ENCODE results near the gene FOXD2. TPM values are rescaled to one million over a fixed set of nuclear protein-coding genes. Genes with fewer than 3 reads are reported as not detected.

FOXD2 gene
- total RNA-seq, 2 donors from 2014 or later: 0.26 TPM; not detected in 1

- Histone ChIP-seq H3K4me3 (no peak overlapping the region), H3K27ac (no peak overlapping the region), H3K27me3 (peaks cover 8 to 48% of the 10 kb centered on the region in 2 donors), H3K4me1 (peaks cover 35% of the 10 kb centered on the region), H3K9me3 (no peaks in the 10 kb centered on the region), H3K36me3 (replicated peaks in 1 of 2; ENCODE audit: insufficient read depth in 1 of 2, low read depth in 2 of 2) (no peaks in the 10 kb centered on the region)
- 90 to 93% methylated on average over 3 of the region's 3 CpGs for WGBS, 2 donors
- ATAC-seq (no peak), DNase-seq (no peak)
- TF ChIP-seq CTCF (IDR thresholded peaks at IDR 0.05) (no peak), POLR2A (IDR thresholded peaks at IDR 0.05) (no peak)
- intact Hi-C loops (cut with DNase I): loop anchor here (5.0 kb wide), 1 partner anchor 281 kb away; no protein-coding TSS in a partner anchor
These were observed 3.7 kb downstream of the FOXD2 start for GRCh38 chr1:47441450-47442106.

- ATAC-seq (no peak), DNase-seq (no peak)
- H3K27me3 ChIP-seq: peaks cover 8 to 49% of the 10 kb centered on the region in 2 donors
- no peaks in the 10 kb centered on the region for H3K36me3 ChIP-seq (replicated peaks in 1 of 2; ENCODE audit: insufficient read depth in 1 of 2, low read depth in 2 of 2)
- TF ChIP-seq POLR2A (IDR thresholded peaks at IDR 0.05): no peak
- TF ChIP-seq CTCF (IDR thresholded peaks at IDR 0.05): no peak
- H3K27ac ChIP-seq: no peak overlapping the region
- intact Hi-C loops (cut with DNase I): loop anchor here (5.0 kb wide), 1 partner anchor 280 kb away; no protein-coding TSS in a partner anchor
- H3K4me1 ChIP-seq: peaks cover 29% of the 10 kb centered on the region
- H3K9me3 ChIP-seq: no peaks in the 10 kb centered on the region
- H3K4me3 ChIP-seq: no peak overlapping the region
- WGBS, 2 donors: 87 to 88% methylated on average over 4 of the region's 4 CpGs
These were observed 4.4 kb downstream of the FOXD2 start for GRCh38 chr1:47442202-47442601.

GRCh38 chr1:47442842-47443529 lies 5.1 kb downstream of the FOXD2 start:
- Histone ChIP-seq H3K4me1 (peaks cover 26% of the 10 kb centered on the region), H3K27ac (no peak overlapping the region), H3K27me3 (peaks cover 8 to 50% of the 10 kb centered on the region in 2 donors), H3K9me3 (no peaks in the 10 kb centered on the region), H3K36me3 (replicated peaks in 1 of 2; ENCODE audit: insufficient read depth in 1 of 2, low read depth in 2 of 2) (no peaks in the 10 kb centered on the region), H3K4me3 (no peak overlapping the region)
- WGBS, 2 donors: 34 to 52% methylated on average over 9 of the region's 9 CpGs
- ATAC-seq (no peak), DNase-seq (no peak)
- TF ChIP-seq CTCF (IDR thresholded peaks at IDR 0.05) (no peak), POLR2A (IDR thresholded peaks at IDR 0.05) (no peak)
- intact Hi-C loops (cut with DNase I): loop anchor here (5.0 kb wide), 1 partner anchor 279 kb away; no protein-coding TSS in a partner anchor

- 10 to 23% methylated on average over 41 to 45 of the region's 45 CpGs for WGBS, 2 donors
- H3K9me3 ChIP-seq: no peaks in the 10 kb centered on the region
- ATAC-seq (no peak), DNase-seq (peak in 1 of 4 donors; percentile 2)
- H3K36me3 ChIP-seq (replicated peaks in 1 of 2; ENCODE audit: insufficient read depth in 1 of 2, low read depth in 2 of 2): no peaks in the 10 kb centered on the region
- intact Hi-C loops (cut with DNase I): loop anchor here (5.0 kb wide), 1 partner anchor 279 kb away; no protein-coding TSS in a partner anchor
- peaks cover 22% of the 10 kb centered on the region for H3K4me1 ChIP-seq
- H3K27ac ChIP-seq: no peak overlapping the region
- TF ChIP-seq POLR2A (IDR thresholded peaks at IDR 0.05): no peak
- no peak for TF ChIP-seq CTCF (IDR thresholded peaks at IDR 0.05)
- H3K4me3 ChIP-seq: no peak overlapping the region
- H3K27me3 ChIP-seq: peaks cover 5 to 53% of the 10 kb centered on the region in 2 donors
These were observed 5.9 kb downstream of the FOXD2 start for GRCh38 chr1:47443530-47444296.

All from body of pancreas (tissue), 4 donors.